Breast epithelium (tissue), 3 donors: ENCODE results near the gene CERS5.

ENCODE experiments used
- CTCF ChIP-seq, 3 donors: fragments of 450-650 bp; IDR thresholded peaks; one replicate each; pipeline ENCODE4 v1.5.1; 2016 to 2017; ENCODE audit warnings: antibody characterized with exemption in 3 of 3, mild to moderate bottlenecking in 3 of 3, moderate library complexity in 3 of 3
- POLR2A ChIP-seq: fragments of 450-650 bp; IDR thresholded peaks from one replicate; pipeline ENCODE4 v1.6.1; 2016; ENCODE audit warnings: antibody characterized with exemption, mild to moderate bottlenecking, moderate library complexity
- POLR2AphosphoS5 ChIP-seq, 3 donors: sonication (generic); formaldehyde crosslinking; IDR thresholded peaks; one replicate each; pipeline ENCODE4 v1.6.1; 2017; ENCODE audit warnings: antibody characterized with exemption in 3 of 3

- no peak for TF ChIP-seq CTCF (IDR thresholded peaks at IDR 0.05)
- TF ChIP-seq POLR2AphosphoS5 (IDR thresholded peaks at IDR 0.05): no peak
- no peak for TF ChIP-seq POLR2A
Observed at GRCh38 chr12:50111395-50111692, 55.8 kb downstream of the CERS5 start.
